ENCODE data around the gene ZFYVE27. TPM values are rescaled to one million over a fixed set of nuclear protein-coding genes. Genes with fewer than 3 reads are reported as not detected.

ZFYVE27 gene
- total RNA-seq, 3 donors from 2014 or later: 48.8 to 83.7 (median 55.0) TPM

- TF ChIP-seq CTCF (IDR thresholded peaks at IDR 0.05): no peak
- Histone ChIP-seq H3K36me3 (ENCODE audit: low read depth) (no peaks in the 10 kb centered on the region), H3K4me1 (ENCODE audit: low read depth) (peaks cover 7% of the 10 kb centered on the region), H3K9me3 (no peaks in the 10 kb centered on the region), H3K4me3 (no peak overlapping the region)
- ATAC-seq (no peak), DNase-seq (no peak)
- intact Hi-C loops (cut with DNase I, micrococcal nuclease): no loop called here
Measured at GRCh38 chr10:97708167-97708566, 28.8 kb upstream of the ZFYVE27 start.

- TF ChIP-seq CTCF (IDR thresholded peaks at IDR 0.05): peak; percentile 62
- Histone ChIP-seq H3K36me3 (ENCODE audit: low read depth) (no peaks in the 10 kb centered on the region), H3K4me3 (no peak overlapping the region), H3K4me1 (ENCODE audit: low read depth) (peaks cover 9% of the 10 kb centered on the region), H3K9me3 (no peaks in the 10 kb centered on the region)
- intact Hi-C loops (cut with DNase I, micrococcal nuclease): no loop called here
- no peak for ATAC-seq
- peak in 2 of 3 donors; percentile 66 to 93 for DNase-seq
Measured at GRCh38 chr10:97708976-97709946, 27.7 kb upstream of the ZFYVE27 start.

GRCh38 chr10:97711640-97712572 is 25.0 kb upstream of the ZFYVE27 start:
- no peaks in the 10 kb centered on the region for H3K36me3 ChIP-seq (ENCODE audit: low read depth)
- H3K4me3 ChIP-seq: no peak overlapping the region
- ATAC-seq (no peak), DNase-seq (no peak)
- intact Hi-C loops (cut with DNase I, micrococcal nuclease): no loop called here
- H3K4me1 ChIP-seq (ENCODE audit: low read depth): peaks cover 27% of the 10 kb centered on the region
- H3K9me3 ChIP-seq: no peaks in the 10 kb centered on the region
- TF ChIP-seq CTCF (IDR thresholded peaks at IDR 0.05): no peak

- ATAC-seq (peak; percentile 26), DNase-seq (peak; percentile 76 to 79 (median 79))
- Histone ChIP-seq H3K36me3 (ENCODE audit: low read depth) (no peaks in the 10 kb centered on the region), H3K4me1 (ENCODE audit: low read depth) (peaks cover 38% of the 10 kb centered on the region), H3K9me3 (no peaks in the 10 kb centered on the region), H3K4me3 (peak within 1 kb of the TSS; percentile 25)
- intact Hi-C loops (cut with DNase I, micrococcal nuclease): no loop called here
- TF ChIP-seq CTCF (IDR thresholded peaks at IDR 0.05): no peak
Measured at GRCh38 chr10:97713339-97713825, 23.5 kb upstream of the ZFYVE27 start, which contains the start of gene MARVELD1. MARVELD1 (plus strand) TSS chr10:97713730; CDS start chr10:97713877, 147 bp downstream.

- intact Hi-C loops (cut with DNase I, micrococcal nuclease): no loop called here
- no peaks in the 10 kb centered on the region for H3K36me3 ChIP-seq (ENCODE audit: low read depth)
- TF ChIP-seq CTCF (IDR thresholded peaks at IDR 0.05): no peak
- peaks cover 43% of the 10 kb centered on the region for H3K4me1 ChIP-seq (ENCODE audit: low read depth)
- DNase-seq: peak; percentile 78 to 85 (median 84)
- peak; percentile 68 for ATAC-seq
- no peaks in the 10 kb centered on the region for H3K9me3 ChIP-seq
- H3K4me3 ChIP-seq: peak overlapping the region; percentile 25
Measured at GRCh38 chr10:97713826-97714400, 23.0 kb upstream of the ZFYVE27 start.
